ENCODE measurements around the gene ESYT2.

DNA sequence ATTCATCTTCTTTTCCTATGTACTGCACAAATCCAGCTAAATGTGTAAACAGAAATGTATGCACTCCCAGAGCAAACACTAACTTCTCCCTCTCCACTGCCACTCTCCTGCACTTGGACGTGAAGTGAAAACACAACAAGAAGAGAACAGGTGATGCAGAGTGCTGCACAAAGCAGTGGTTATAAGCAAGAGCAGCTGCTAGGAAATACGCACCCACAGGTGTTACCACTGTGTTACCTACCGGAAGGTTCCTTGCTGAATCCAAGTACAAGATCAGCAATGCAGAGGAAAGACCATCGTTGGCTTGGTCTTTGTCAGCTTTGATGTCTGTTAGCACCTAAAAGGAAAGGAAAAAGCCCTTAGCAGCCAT lies 70.1 kb downstream of the ESYT2 start:
- TF ChIP-seq, protein P1, sequence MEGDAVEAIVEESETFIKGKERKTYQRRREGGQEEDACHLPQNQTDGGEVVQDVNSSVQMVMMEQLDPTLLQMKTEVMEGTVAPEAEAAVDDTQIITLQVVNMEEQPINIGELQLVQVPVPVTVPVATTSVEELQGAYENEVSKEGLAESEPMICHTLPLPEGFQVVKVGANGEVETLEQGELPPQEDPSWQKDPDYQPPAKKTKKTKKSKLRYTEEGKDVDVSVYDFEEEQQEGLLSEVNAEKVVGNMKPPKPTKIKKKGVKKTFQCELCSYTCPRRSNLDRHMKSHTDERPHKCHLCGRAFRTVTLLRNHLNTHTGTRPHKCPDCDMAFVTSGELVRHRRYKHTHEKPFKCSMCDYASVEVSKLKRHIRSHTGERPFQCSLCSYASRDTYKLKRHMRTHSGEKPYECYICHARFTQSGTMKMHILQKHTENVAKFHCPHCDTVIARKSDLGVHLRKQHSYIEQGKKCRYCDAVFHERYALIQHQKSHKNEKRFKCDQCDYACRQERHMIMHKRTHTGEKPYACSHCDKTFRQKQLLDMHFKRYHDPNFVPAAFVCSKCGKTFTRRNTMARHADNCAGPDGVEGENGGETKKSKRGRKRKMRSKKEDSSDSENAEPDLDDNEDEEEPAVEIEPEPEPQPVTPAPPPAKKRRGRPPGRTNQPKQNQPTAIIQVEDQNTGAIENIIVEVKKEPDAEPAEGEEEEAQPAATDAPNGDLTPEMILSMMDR (IDR thresholded peaks at IDR 0.05; ENCODE audit: low read length), result no peak
- TF ChIP-seq EZH2phosphoT487 (IDR thresholded peaks at IDR 0.05; ENCODE audit: low read length), result no peak
